Measurements from ENCODE around the gene CAMTA2. TPM values are rescaled to one million over a fixed set of nuclear protein-coding genes. Genes with fewer than 3 reads are reported as not detected.

CAMTA2 gene
- total RNA-seq, 2 donors from 2014 or later: 13.6 to 24.8 TPM

DNA sequence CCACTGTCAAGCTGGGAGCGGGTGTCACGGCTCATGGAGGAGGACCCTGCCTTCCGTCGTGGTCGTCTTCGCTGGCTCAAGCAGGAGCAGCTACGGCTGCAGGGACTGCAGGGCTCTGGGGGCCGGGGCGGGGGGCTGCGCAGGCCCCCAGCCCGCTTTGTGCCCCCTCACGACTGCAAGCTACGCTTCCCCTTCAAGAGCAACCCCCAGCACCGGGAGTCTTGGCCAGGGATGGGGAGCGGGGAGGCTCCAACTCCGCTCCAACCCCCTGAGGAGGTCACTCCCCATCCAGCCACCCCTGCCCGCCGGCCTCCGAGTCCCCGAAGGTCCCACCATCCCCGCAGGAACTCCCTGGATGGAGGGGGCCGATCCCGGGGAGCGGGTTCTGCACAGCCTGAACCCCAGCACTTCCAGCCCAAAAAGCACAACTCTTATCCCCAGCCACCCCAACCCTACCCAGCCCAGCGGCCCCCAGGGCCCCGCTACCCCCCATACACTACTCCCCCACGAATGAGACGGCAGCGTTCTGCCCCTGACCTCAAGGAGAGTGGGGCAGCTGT lies 36.2 kb upstream of the CAMTA2 start:
- 94 to 96% methylated on average over 7 to 28 of the region's 29 CpGs for WGBS, 2 experiments (ENCODE audit: insufficient coverage in 1 of 2, insufficient read length in 1 of 2)
- Mint-ChIP-seq H3K36me3 (ENCODE audit: low read depth) (peaks cover 56% of the 10 kb centered on the region), H3K27me3 (ENCODE audit: insufficient read depth) (peaks cover 1% of the 10 kb centered on the region), H3K27ac (no peak overlapping the region), H3K9me3 (no peaks in the 10 kb centered on the region), H3K4me3 (no peak overlapping the region), H3K4me1 (peaks cover 2% of the 10 kb centered on the region)
- no peaks in the 10 kb centered on the region for H3K4me1 ChIP-seq (ENCODE audit: control insufficient read depth, insufficient read depth, low read length)
- peaks cover 52% of the 10 kb centered on the region for H3K36me3 ChIP-seq (ENCODE audit: control insufficient read depth, insufficient read depth, low read length)
- no peaks in the 10 kb centered on the region for H3K9me3 ChIP-seq (ENCODE audit: control insufficient read depth, low read length)
- no peak overlapping the region for H3K9ac ChIP-seq (ENCODE audit: extremely low read depth, low read length, poor library complexity, severe bottlenecking)
- DNase-seq: no peak
- H3K27ac ChIP-seq (ENCODE audit: low read depth, low read length): no peak overlapping the region
- H3K4me3 ChIP-seq (ENCODE audit: low read length): no peak overlapping the region
- TF ChIP-seq, protein P1, sequence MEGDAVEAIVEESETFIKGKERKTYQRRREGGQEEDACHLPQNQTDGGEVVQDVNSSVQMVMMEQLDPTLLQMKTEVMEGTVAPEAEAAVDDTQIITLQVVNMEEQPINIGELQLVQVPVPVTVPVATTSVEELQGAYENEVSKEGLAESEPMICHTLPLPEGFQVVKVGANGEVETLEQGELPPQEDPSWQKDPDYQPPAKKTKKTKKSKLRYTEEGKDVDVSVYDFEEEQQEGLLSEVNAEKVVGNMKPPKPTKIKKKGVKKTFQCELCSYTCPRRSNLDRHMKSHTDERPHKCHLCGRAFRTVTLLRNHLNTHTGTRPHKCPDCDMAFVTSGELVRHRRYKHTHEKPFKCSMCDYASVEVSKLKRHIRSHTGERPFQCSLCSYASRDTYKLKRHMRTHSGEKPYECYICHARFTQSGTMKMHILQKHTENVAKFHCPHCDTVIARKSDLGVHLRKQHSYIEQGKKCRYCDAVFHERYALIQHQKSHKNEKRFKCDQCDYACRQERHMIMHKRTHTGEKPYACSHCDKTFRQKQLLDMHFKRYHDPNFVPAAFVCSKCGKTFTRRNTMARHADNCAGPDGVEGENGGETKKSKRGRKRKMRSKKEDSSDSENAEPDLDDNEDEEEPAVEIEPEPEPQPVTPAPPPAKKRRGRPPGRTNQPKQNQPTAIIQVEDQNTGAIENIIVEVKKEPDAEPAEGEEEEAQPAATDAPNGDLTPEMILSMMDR (conservative IDR thresholded peaks at IDR 0.05): no peak
- H3K27me3 ChIP-seq (ENCODE audit: control insufficient read depth, insufficient read depth, low read length, poor library complexity, severe bottlenecking): no peaks in the 10 kb centered on the region

DNA sequence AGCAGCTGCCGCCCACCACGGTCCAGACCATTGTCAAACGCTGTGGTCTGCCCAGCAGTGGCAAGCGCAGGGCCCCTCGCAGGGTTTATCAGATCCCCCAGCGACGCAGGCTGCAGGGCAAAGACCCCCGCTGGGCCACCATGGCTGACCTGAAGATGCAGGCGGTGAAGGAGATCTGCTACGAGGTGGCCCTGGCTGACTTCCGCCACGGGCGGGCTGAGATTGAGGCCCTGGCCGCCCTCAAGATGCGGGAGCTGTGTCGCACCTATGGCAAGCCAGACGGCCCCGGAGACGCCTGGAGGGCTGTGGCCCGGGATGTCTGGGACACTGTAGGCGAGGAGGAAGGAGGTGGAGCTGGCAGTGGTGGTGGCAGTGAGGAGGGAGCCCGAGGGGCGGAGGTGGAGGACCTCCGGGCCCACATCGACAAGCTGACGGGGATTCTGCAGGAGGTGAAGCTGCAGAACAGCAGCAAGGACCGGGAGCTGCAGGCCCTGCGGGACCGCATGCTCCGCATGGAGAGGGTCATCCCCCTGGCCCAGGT lies 34.8 kb upstream of the CAMTA2 start:
- Mint-ChIP-seq H3K27me3 (ENCODE audit: insufficient read depth) (no peaks in the 10 kb centered on the region), H3K4me3 (no peak overlapping the region), H3K4me1 (peaks cover 2% of the 10 kb centered on the region), H3K36me3 (ENCODE audit: low read depth) (peaks cover 60% of the 10 kb centered on the region), H3K27ac (no peak overlapping the region), H3K9me3 (no peaks in the 10 kb centered on the region)
- Histone ChIP-seq H3K4me1 (ENCODE audit: control insufficient read depth, insufficient read depth, low read length) (no peaks in the 10 kb centered on the region), H3K27me3 (ENCODE audit: control insufficient read depth, insufficient read depth, low read length, poor library complexity, severe bottlenecking) (no peaks in the 10 kb centered on the region), H3K9ac (ENCODE audit: extremely low read depth, low read length, poor library complexity, severe bottlenecking) (no peak overlapping the region), H3K36me3 (ENCODE audit: control insufficient read depth, insufficient read depth, low read length) (peaks cover 56% of the 10 kb centered on the region), H3K27ac (ENCODE audit: low read depth, low read length) (no peak overlapping the region), H3K9me3 (ENCODE audit: control insufficient read depth, low read length) (no peaks in the 10 kb centered on the region), H3K4me3 (ENCODE audit: low read length) (no peak overlapping the region)
- TF ChIP-seq, protein P1 (conservative IDR thresholded peaks at IDR 0.05): no peak
- WGBS, 2 experiments (ENCODE audit: insufficient coverage in 1 of 2, insufficient read length in 1 of 2): 97 to 98% methylated on average over 12 to 30 of the region's 30 CpGs
- DNase-seq: no peak

GRCh38 chr17:5020502-5021023 lies 33.1 kb upstream of the CAMTA2 start:
- Histone ChIP-seq H3K27me3 (ENCODE audit: control insufficient read depth, insufficient read depth, low read length, poor library complexity, severe bottlenecking) (no peaks in the 10 kb centered on the region), H3K27ac (ENCODE audit: low read depth, low read length) (no peak overlapping the region), H3K4me3 (ENCODE audit: low read length) (no peak overlapping the region), H3K9ac (ENCODE audit: extremely low read depth, low read length, poor library complexity, severe bottlenecking) (no peak overlapping the region), H3K36me3 (ENCODE audit: control insufficient read depth, insufficient read depth, low read length) (peaks cover 67% of the 10 kb centered on the region), H3K9me3 (ENCODE audit: control insufficient read depth, low read length) (no peaks in the 10 kb centered on the region), H3K4me1 (ENCODE audit: control insufficient read depth, insufficient read depth, low read length) (no peaks in the 10 kb centered on the region)
- no peaks in the 10 kb centered on the region for H3K27me3 Mint-ChIP-seq (ENCODE audit: insufficient read depth)
- peaks cover 67% of the 10 kb centered on the region for H3K36me3 Mint-ChIP-seq (ENCODE audit: low read depth)
- TF ChIP-seq, protein P1 (conservative IDR thresholded peaks at IDR 0.05): no peak
- no peaks in the 10 kb centered on the region for H3K4me1 Mint-ChIP-seq
- H3K4me3 Mint-ChIP-seq: no peak overlapping the region
- no peak for DNase-seq
- WGBS, 2 experiments (ENCODE audit: insufficient coverage in 1 of 2, insufficient read length in 1 of 2): 93 to 94% methylated on average over 12 to 20 of the region's 20 CpGs
- no peaks in the 10 kb centered on the region for H3K9me3 Mint-ChIP-seq
- H3K27ac Mint-ChIP-seq: no peak overlapping the region
